Uterus (tissue), 4 donors: ENCODE results near the gene ELAC2. TPM values are rescaled to one million over a fixed set of nuclear protein-coding genes. Genes with fewer than 3 reads are reported as not detected.
A peak's percentile ranks its signal among the peaks of the same experiment; 100 is the strongest.

Experiments
- DNase-seq, 2 donors: peaks; one replicate each; pipeline ENCODE4 v3.0.0-alpha.2; 2019 to 2020
- H3K27ac ChIP-seq, 2 donors: fragments of 200-600 bp; sonication (generic); 1 replicate in 1 of 2; 2 replicates in 1 of 2; pipeline ENCODE4 v1.5.1; 2016 to 2018
- H3K27me3 ChIP-seq, 2 donors: fragments of 200-600 bp; sonication (generic); one replicate each; pipeline ENCODE4 v1.5.1; 2018 to 2019; ENCODE audit warnings: control low read depth in 1 of 2
- H3K36me3 ChIP-seq, 2 donors: fragments of 200-600 bp; sonication (generic); one replicate each; pipeline ENCODE4 v1.5.1; 2019; ENCODE audit warnings: control low read depth in 1 of 2
- H3K4me1 ChIP-seq, 2 donors: fragments of 200-600 bp; sonication (generic); one replicate each; pipeline ENCODE4 v1.5.1; 2018 to 2019; ENCODE audit warnings: control low read depth in 1 of 2
- H3K4me3 ChIP-seq, 2 donors: fragments of 200-600 bp; sonication (generic); 1 replicate in 1 of 2; 2 replicates in 1 of 2; pipeline ENCODE4 v1.5.1; 2018 to 2019; ENCODE audit warnings: mild to moderate bottlenecking in 1 of 2
- H3K9me3 ChIP-seq, 2 donors: fragments of 200-600 bp; sonication (generic); one replicate each; pipeline ENCODE4 v1.5.1; 2019; ENCODE audit warnings: control low read depth in 1 of 2
- POLR2A ChIP-seq, 2 donors: fragments of 450-650 bp; IDR thresholded peaks; one replicate each; pipeline ENCODE4 v1.6.1; 2016; ENCODE audit warnings: antibody characterized with exemption in 2 of 2, mild to moderate bottlenecking in 1 of 2, moderate library complexity in 1 of 2
- intact Hi-C: fragments of 100-400 bp; cut with DNase I; formaldehyde crosslinking; loops from one replicate; pipeline ENCODE4 v1.15.1; 2023; ENCODE audit warnings: low total_unique reads
- total RNA-seq, 4 donors: library from RNA; depleted of rRNA in 3 of 4; stranded (reverse); fragments of >200 nt in 3 of 4; gene quantifications; one replicate each; pipeline versions ENCODE4 v1.1.0 to v1.2.4, GENCODE V29; 2014 to 2023
- TF ChIP-seq, protein P1 (sequence below), 4 experiments: fragments of 200-600 bp in 2 of 4; fragments of 450-650 bp in 2 of 4; sonication (generic) in 2 of 4; IDR thresholded peaks; one replicate each; pipeline ENCODE4 v1.5.1; 2016 to 2019; ENCODE audit warnings: antibody characterized with exemption in 4 of 4, mild to moderate bottlenecking in 2 of 4, moderate library complexity in 1 of 4
- donor health status: DM: yes; HTN: yes; CAD: no.

Gene ELAC2, protein sequence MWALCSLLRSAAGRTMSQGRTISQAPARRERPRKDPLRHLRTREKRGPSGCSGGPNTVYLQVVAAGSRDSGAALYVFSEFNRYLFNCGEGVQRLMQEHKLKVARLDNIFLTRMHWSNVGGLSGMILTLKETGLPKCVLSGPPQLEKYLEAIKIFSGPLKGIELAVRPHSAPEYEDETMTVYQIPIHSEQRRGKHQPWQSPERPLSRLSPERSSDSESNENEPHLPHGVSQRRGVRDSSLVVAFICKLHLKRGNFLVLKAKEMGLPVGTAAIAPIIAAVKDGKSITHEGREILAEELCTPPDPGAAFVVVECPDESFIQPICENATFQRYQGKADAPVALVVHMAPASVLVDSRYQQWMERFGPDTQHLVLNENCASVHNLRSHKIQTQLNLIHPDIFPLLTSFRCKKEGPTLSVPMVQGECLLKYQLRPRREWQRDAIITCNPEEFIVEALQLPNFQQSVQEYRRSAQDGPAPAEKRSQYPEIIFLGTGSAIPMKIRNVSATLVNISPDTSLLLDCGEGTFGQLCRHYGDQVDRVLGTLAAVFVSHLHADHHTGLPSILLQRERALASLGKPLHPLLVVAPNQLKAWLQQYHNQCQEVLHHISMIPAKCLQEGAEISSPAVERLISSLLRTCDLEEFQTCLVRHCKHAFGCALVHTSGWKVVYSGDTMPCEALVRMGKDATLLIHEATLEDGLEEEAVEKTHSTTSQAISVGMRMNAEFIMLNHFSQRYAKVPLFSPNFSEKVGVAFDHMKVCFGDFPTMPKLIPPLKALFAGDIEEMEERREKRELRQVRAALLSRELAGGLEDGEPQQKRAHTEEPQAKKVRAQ
- 10 to 100 TPM in 3 of 4 donors, 1 to 10 TPM in 1; 9.7 to 62.2 (median 51.3) TPM for total RNA-seq

DNA sequence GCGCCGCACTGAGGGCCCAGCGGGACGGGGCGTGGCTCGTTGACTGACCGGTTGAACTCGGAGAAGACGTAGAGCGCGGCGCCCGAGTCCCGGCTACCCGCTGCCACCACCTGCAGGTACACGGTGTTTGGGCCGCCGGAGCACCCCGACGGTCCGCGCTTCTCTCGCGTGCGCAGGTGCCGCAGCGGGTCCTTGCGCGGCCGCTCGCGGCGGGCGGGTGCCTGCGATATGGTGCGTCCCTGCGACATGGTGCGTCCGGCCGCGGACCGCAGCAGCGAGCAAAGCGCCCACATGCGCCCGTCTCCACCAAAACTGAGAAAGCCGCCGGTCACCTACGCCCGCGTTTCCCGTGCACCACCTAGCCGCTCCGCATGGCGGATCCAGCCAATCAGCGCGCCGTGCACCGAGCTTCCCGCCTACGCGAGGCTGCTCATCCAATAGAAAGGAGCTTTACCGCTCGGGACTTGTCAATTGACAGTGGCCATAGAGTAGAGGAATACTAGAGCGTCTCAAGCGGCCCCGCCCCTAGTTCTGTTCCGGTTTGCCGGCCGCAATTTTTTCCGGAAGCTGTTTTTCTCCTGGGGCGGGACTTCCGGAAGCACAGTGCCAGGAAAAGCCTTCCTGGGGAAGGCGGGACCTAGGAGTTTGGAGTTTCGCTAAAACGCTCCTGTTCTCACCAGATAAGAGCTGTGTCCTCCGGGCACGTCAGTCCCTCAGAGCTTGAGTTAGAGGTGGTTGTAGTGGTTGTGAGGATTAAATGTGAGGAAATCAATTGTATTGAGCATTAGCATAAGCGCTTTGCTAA, at the start of gene ELAC2:
Gene ELAC2, minus strand, starts transcription at position 373 of the 805 bp plus-strand sequence. Its CDS starts 80 bp downstream, at position 293.
- Histone ChIP-seq H3K4me1 (no peaks in the 10 kb centered on the region), H3K27me3 (no peaks in the 10 kb centered on the region), H3K36me3 (no peaks in the 10 kb centered on the region), H3K9me3 (no peaks in the 10 kb centered on the region), H3K4me3 (peak within 1 kb of the TSS; percentile 66 to 70), H3K27ac (peak within 1 kb of the TSS; percentile 70 to 84)
- peak; percentile 28 to 36 for TF ChIP-seq POLR2A (IDR thresholded peaks at IDR 0.05)
- TF ChIP-seq, protein P1, sequence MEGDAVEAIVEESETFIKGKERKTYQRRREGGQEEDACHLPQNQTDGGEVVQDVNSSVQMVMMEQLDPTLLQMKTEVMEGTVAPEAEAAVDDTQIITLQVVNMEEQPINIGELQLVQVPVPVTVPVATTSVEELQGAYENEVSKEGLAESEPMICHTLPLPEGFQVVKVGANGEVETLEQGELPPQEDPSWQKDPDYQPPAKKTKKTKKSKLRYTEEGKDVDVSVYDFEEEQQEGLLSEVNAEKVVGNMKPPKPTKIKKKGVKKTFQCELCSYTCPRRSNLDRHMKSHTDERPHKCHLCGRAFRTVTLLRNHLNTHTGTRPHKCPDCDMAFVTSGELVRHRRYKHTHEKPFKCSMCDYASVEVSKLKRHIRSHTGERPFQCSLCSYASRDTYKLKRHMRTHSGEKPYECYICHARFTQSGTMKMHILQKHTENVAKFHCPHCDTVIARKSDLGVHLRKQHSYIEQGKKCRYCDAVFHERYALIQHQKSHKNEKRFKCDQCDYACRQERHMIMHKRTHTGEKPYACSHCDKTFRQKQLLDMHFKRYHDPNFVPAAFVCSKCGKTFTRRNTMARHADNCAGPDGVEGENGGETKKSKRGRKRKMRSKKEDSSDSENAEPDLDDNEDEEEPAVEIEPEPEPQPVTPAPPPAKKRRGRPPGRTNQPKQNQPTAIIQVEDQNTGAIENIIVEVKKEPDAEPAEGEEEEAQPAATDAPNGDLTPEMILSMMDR (IDR thresholded peaks at IDR 0.05): peak in 2 of 4 experiments; percentile 40
- peak; percentile 97 for DNase-seq
- intact Hi-C loops: no loop called here

DNA sequence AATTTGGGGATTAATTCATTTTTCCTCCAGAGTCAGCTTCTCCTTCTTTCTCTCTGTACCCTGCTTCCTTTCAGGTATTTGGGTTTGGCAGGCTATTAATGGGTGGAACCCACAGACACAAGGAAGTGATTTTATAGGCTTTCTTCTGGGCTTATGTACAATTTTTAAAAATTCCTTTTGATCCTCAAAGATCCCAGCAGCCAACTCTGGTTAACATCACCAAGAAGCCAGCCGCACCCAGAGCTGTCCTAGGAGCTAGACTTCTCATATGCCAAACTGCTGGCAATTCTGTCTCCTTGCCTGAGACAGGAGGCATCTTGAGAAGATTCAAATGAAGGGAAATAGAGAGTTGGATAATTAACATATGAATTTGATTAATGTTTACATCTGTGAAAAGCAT, 47.2 kb upstream of the ELAC2 start:
- no peak for TF ChIP-seq POLR2A (IDR thresholded peaks at IDR 0.05)
- TF ChIP-seq, protein P1 (IDR thresholded peaks at IDR 0.05): no peak
- intact Hi-C loops: no loop called here
- no peak overlapping the region for H3K4me3 ChIP-seq
- no peaks in the 10 kb centered on the region for H3K4me1 ChIP-seq
- no peak for DNase-seq
- H3K9me3 ChIP-seq: no peaks in the 10 kb centered on the region
- no peaks in the 10 kb centered on the region for H3K27me3 ChIP-seq
- no peak overlapping the region for H3K27ac ChIP-seq
- no peaks in the 10 kb centered on the region for H3K36me3 ChIP-seq

DNA sequence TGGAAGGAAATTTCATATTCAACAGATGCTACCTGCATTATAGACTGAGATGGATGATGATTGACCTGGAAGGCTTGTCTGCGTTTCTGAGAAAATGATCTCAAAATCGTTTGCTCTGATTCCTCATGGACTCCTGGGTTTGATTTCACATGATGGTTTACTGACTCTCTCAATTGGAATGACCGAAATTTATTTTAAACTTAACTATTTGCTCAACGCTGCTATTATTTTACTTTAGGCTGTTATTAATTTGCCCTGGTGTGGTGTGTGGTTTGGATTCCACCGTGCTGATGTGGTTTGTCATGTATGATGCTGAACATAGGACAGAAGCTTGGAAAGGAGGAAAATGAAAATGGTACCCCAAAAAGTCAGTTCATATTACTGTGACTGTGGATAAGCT, 37.3 kb upstream of the ELAC2 start:
- TF ChIP-seq, protein P1 (IDR thresholded peaks at IDR 0.05): no peak
- no peak for TF ChIP-seq POLR2A (IDR thresholded peaks at IDR 0.05)
- no peaks in the 10 kb centered on the region for H3K27me3 ChIP-seq
- H3K9me3 ChIP-seq: no peaks in the 10 kb centered on the region
- H3K4me3 ChIP-seq: no peak overlapping the region
- no peaks in the 10 kb centered on the region for H3K4me1 ChIP-seq
- H3K36me3 ChIP-seq: no peaks in the 10 kb centered on the region
- no peak overlapping the region for H3K27ac ChIP-seq
- intact Hi-C loops: no loop called here
- no peak for DNase-seq

DNA sequence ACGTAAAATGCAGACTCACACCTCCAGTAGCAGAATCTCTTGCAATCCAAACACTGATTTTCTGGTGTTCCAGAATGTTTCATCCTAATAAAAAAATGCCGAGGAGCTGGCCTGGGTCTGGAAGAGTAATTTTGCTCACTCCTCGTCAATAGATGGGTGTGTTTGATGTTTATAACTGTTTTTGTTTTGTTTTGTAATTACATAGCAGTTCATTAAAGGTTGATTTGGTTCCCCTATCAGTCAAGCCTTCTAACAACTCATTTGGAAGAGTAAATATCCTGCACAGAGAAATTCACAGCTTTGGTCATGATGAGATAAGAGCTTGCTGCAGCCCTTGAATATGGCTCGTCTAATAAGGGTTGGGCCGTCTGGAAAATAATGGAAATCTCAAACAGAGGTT, 36.8 kb upstream of the ELAC2 start:
- Histone ChIP-seq H3K4me3 (no peak overlapping the region), H3K27ac (no peak overlapping the region), H3K9me3 (no peaks in the 10 kb centered on the region), H3K27me3 (no peaks in the 10 kb centered on the region), H3K4me1 (no peaks in the 10 kb centered on the region), H3K36me3 (no peaks in the 10 kb centered on the region)
- intact Hi-C loops: no loop called here
- DNase-seq: no peak
- no peak for TF ChIP-seq POLR2A (IDR thresholded peaks at IDR 0.05)
- TF ChIP-seq, protein P1 (IDR thresholded peaks at IDR 0.05): no peak
